Cardiac muscle cell (in vitro differentiated cells and primary cell): Measurements from ENCODE around the gene TFCP2L1. TPM values are rescaled to one million over a fixed set of nuclear protein-coding genes. Genes with fewer than 3 reads are reported as not detected.
"Not testable (repeated sequence)": the region's sequence is repeated elsewhere in the genome, so short reads cannot be mapped to it uniquely, and the experiment has no call there.

Experiments
- DNase-seq, 2 donors: peaks; one replicate each; pipeline versions ENCODE4 v3.0.0 to v3.0.0-alpha.2; 2010 to 2017; ENCODE audit warnings: low read depth in 1 of 2, low spot score in 1 of 2
- H3K27ac ChIP-seq: fragments of 200-600 bp; sonication (generic); 2 replicates; pipeline ENCODE4 v1.5.1; 2016
- H3K27me3 ChIP-seq: fragments of 200-600 bp; sonication (generic); 2 replicates; pipeline ENCODE4 v1.6.0; 2016; ENCODE audit warnings: control low read depth
- H3K36me3 ChIP-seq: fragments of 200-600 bp; sonication (generic); 2 replicates; pipeline ENCODE4 v1.5.1; 2016; ENCODE audit warnings: control low read depth
- H3K4me1 ChIP-seq: fragments of 200-600 bp; sonication (generic); 2 replicates; pipeline ENCODE4 v1.8.1; 2017; ENCODE audit warnings: low read depth, mild to moderate bottlenecking, mixed run types
- H3K4me3 ChIP-seq: fragments of 200-600 bp; sonication (generic); 2 replicates; pipeline ENCODE4 v1.5.1; 2016; ENCODE audit warnings: mild to moderate bottlenecking
- H3K9me3 ChIP-seq: fragments of 200-600 bp; sonication (generic); 2 replicates; pipeline ENCODE4 v1.5.1; 2017; ENCODE audit warnings: low read depth, mild to moderate bottlenecking, control low read depth
- CTCF ChIP-seq: IDR thresholded peaks from 2 replicates; pipeline ENCODE4 v1.5.1; 2012; ENCODE audit warnings: low read depth, mild to moderate bottlenecking, low read length
- polyA plus RNA-seq: library from polyadenylated mRNA; unstranded; fragments of >200 nt; fragmentation: Nextera tagmentation; extraction: Ambion mirVana; gene quantifications from 2 replicates; pipeline ENCODE4 v1.2.1, GENCODE V29; 2016
- total RNA-seq: library from RNA; depleted of rRNA; stranded (reverse); fragments of >200 nt; gene quantifications from 2 replicates; pipeline ENCODE4 v1.2.3, GENCODE V29; 2016

TFCP2L1 gene
- total and polyA plus RNA-seq, 2 experiments from 2014 or later: 0.31 TPM; not detected in 1

GRCh38 chr2:121329786-121330185 is 44.8 kb upstream of the TFCP2L1 start:
- H3K36me3 ChIP-seq: no peaks in the 10 kb centered on the region
- H3K9me3 ChIP-seq: no peaks in the 10 kb centered on the region
- no peak for TF ChIP-seq CTCF
- DNase-seq: no peak
- no peak overlapping the region for H3K27ac ChIP-seq
- no peak overlapping the region for H3K4me3 ChIP-seq
- H3K27me3 ChIP-seq: no peaks in the 10 kb centered on the region
- no peaks in the 10 kb centered on the region for H3K4me1 ChIP-seq

GRCh38 chr2:121326628-121327027 is 41.6 kb upstream of the TFCP2L1 start:
- Histone ChIP-seq H3K27me3 (no peaks in the 10 kb centered on the region), H3K4me1 (no peaks in the 10 kb centered on the region), H3K27ac (no peak overlapping the region), H3K9me3 (no peaks in the 10 kb centered on the region), H3K4me3 (no peak overlapping the region), H3K36me3 (no peaks in the 10 kb centered on the region)
- DNase-seq: no peak
- no peak for TF ChIP-seq CTCF

GRCh38 chr2:121324601-121325000 is 39.6 kb upstream of the TFCP2L1 start:
- H3K4me3 ChIP-seq: no peak overlapping the region
- no peaks in the 10 kb centered on the region for H3K4me1 ChIP-seq
- no peaks in the 10 kb centered on the region for H3K9me3 ChIP-seq
- no peak for TF ChIP-seq CTCF
- no peak for DNase-seq
- no peaks in the 10 kb centered on the region for H3K27me3 ChIP-seq
- H3K27ac ChIP-seq: no peak overlapping the region
- no peaks in the 10 kb centered on the region for H3K36me3 ChIP-seq

GRCh38 chr2:121321476-121321875 is 36.5 kb upstream of the TFCP2L1 start:
- Histone ChIP-seq H3K27ac (no peak overlapping the region), H3K4me1 (no peaks in the 10 kb centered on the region), H3K4me3 (no peak overlapping the region), H3K27me3 (no peaks in the 10 kb centered on the region), H3K36me3 (no peaks in the 10 kb centered on the region), H3K9me3 (no peaks in the 10 kb centered on the region)
- DNase-seq: no peak
- TF ChIP-seq CTCF: no peak

- Histone ChIP-seq H3K4me1 (no peaks in the 10 kb centered on the region), H3K27me3 (no peaks in the 10 kb centered on the region), H3K9me3 (no peaks in the 10 kb centered on the region), H3K4me3 (no peak overlapping the region), H3K27ac (no peak overlapping the region), H3K36me3 (no peaks in the 10 kb centered on the region)
- TF ChIP-seq CTCF: no peak
- DNase-seq: no peak
Measured at GRCh38 chr2:121319941-121320340, 34.9 kb upstream of the TFCP2L1 start.

- Histone ChIP-seq H3K36me3 (no peaks in the 10 kb centered on the region), H3K4me1 (no peaks in the 10 kb centered on the region), H3K27me3 (no peaks in the 10 kb centered on the region), H3K9me3 (no peaks in the 10 kb centered on the region), H3K27ac (no peak overlapping the region), H3K4me3 (no peak overlapping the region)
- DNase-seq: no peak
- TF ChIP-seq CTCF: no peak
Measured at GRCh38 chr2:121316986-121317385, 32.0 kb upstream of the TFCP2L1 start.

- not testable (repeated sequence) for H3K27ac ChIP-seq
Measured at GRCh38 chr2:121313701-121314100, 28.7 kb upstream of the TFCP2L1 start.

More at GRCh38 chr2:121313701-121314100, 28.7 kb upstream of the TFCP2L1 start:
- not testable (repeated sequence) for H3K36me3 ChIP-seq, H3K4me1 ChIP-seq, H3K4me3 ChIP-seq, H3K27me3 ChIP-seq, DNase-seq, H3K9me3 ChIP-seq
